Amygdala (tissue), 56 donors: Measurements from ENCODE around the gene STAT4.

Experiments
- DNase-seq, 56 donors: peaks; one replicate each; lab custom pipeline; 2025; lab: John Stamatoyannopoulos, UW

The STAT4 gene

GRCh38 chr2:191176305-191176704 lies 25.5 kb upstream of the STAT4 start:
- DNase-seq = no peak

- no peak for DNase-seq
Measured at GRCh38 chr2:191174442-191174841, 23.6 kb upstream of the STAT4 start.

- DNase-seq = no peak
Measured at GRCh38 chr2:191173206-191173605, 22.4 kb upstream of the STAT4 start.

GRCh38 chr2:191171708-191172355 lies 21.0 kb upstream of the STAT4 start:
- DNase-seq = no peak

- no peak for DNase-seq
Measured at GRCh38 chr2:191171286-191171685, 20.5 kb upstream of the STAT4 start.

GRCh38 chr2:191170773-191171172 lies 20.0 kb upstream of the STAT4 start:
- DNase-seq = no peak

- no peak for DNase-seq
Measured at GRCh38 chr2:191170301-191170636, 19.5 kb upstream of the STAT4 start.

- no peak for DNase-seq
Measured at GRCh38 chr2:191169456-191170300, 18.9 kb upstream of the STAT4 start.

- DNase-seq = no peak
Measured at GRCh38 chr2:191167766-191168165, 17.0 kb upstream of the STAT4 start.

- DNase-seq = no peak
Measured at GRCh38 chr2:191166756-191167445, 16.1 kb upstream of the STAT4 start.

- DNase-seq = peak in 15 of 56 donors; percentile 3 to 64 (median 15)
Measured at GRCh38 chr2:191166111-191166755, 15.4 kb upstream of the STAT4 start.

- DNase-seq = peak in 11 of 56 donors; percentile 1 to 57 (median 10)
Measured at GRCh38 chr2:191165176-191165643, 14.4 kb upstream of the STAT4 start.

GRCh38 chr2:191158747-191159146 lies 8.0 kb upstream of the STAT4 start:
- no peak for DNase-seq

- no peak for DNase-seq
Measured at GRCh38 chr2:191158193-191158592, 7.4 kb upstream of the STAT4 start.

GRCh38 chr2:191155608-191156071 lies 4.8 kb upstream of the STAT4 start:
- no peak for DNase-seq

GRCh38 chr2:191153716-191154115 lies 2.9 kb upstream of the STAT4 start:
- no peak for DNase-seq

GRCh38 chr2:191152482-191153240 lies 1.9 kb upstream of the STAT4 start:
- no peak for DNase-seq

GRCh38 chr2:191151331-191151730 lies 537 bp upstream of the STAT4 start:
- DNase-seq = no peak

- DNase-seq = no peak
Measured at GRCh38 chr2:191150230-191150599, 579 bp downstream of the STAT4 start.

- no peak for DNase-seq
Measured at GRCh38 chr2:191149391-191149790, 1.4 kb downstream of the STAT4 start.
